Germinal center (tissue), 1 donor: ENCODE data around the gene SAMD10.
"Not testable (repeated sequence)": the region's sequence is repeated elsewhere in the genome, so short reads cannot be mapped to it uniquely, and the experiment has no call there.

Source experiments
- DNase-seq: peaks from one replicate; pipeline ENCODE4 v3.0.0; 2012; ENCODE audit warnings: mixed read lengths, low spot score

SAMD10 gene

GRCh38 chr20:63979557-63980316 is at the start of gene SAMD10:
SAMD10 (minus strand) TSS chr20:63979642; CDS start chr20:63979467, 175 bp downstream.
- DNase-seq, result peak; percentile 79

DNA sequence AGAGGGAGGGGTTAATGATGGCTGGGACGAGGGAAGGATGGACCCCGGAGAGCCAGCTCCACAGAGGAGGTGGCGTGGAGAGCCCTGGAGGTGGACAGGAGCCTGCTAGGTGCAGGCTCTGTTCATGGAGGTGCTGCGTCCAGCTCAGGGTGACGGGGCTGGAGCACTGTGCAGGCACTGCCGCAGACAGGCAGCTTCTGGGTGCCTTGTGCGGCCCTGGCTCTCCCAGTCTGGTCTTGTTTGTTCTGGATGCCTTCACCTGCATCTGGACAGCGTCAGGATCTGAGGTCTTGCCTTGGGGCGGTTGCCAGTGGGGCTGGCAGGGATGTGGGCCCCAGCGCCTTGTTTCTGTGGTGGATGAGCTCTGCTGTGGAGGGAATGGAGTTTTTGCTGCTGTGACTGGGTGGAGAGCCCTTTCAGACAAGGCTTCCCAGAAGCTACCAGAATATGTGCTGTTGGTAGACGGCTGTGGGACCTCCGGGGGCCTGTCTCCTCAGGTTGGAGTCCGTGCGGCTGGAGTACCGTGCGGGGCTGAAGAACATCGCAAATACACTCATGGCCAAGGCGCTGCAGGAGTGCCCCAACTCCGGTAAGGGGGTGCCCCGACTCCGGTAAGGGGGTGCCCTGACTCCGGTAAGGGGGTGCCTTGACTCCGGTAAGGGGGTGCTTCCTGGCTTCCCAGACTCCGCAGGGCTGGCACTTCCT is 48.7 kb upstream of the SAMD10 start:
- no peak for DNase-seq

DNA sequence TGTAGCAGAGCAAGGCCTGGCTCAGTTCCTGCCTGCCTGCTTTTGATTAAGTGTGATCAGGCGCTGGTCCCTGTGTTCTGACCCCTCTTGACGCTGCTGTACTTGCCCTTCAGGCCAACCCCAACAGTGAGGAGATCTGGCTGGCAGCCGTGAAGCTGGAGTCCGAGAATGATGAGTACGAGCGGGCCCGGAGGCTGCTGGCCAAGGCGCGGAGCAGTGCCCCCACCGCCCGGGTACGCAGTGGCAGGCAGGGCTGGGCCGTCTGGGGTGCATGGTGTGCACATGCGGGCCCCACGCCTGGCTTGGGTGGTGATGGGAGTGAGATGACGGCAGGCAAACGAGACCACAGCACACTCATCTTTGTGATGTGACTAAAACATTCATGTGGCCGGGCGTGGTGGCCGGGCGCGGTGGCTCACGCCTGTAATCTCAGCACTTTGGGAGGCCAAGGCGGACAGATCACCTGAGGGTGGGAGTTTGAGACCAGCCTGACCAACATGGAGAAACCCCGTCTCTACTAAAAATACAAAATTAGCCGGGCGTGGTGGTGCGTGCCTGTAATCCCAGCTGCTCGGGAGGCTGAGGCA is 46.5 kb upstream of the SAMD10 start:
- DNase-seq, result no peak

DNA sequence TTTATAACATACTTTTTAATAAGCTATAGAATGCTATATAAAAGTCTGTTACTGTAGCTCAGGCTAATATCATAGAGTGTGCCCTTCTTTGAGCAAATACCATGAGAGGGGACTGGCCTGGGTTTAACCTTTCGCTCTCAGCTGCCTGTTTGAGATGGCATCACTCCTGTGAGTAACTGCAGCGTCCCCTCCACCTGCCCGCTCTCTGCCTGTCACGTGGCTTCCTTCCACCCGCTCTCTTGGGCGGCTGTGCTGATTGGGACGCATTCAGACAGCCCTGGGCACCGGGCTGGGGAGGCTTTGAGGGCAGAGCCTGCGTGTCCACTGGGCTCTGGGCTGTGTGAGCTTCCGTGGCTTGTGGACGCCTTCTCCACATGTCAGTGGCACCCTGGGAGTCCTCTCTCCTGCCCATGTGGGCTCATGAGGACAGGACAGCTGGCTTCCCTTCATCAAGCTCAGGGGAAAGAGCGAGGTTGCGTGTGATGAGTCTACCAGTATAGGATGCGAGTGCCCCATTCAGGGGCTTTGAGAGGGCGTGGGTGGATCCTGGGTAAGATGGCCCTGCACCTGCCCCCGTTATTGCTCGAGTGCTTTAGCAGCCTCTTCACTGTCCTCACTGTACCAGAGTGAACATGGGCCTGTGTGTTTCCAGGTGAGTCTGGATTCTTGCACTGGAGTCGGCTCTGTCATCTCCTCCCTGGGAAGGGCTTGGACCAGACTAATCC is 45.8 kb upstream of the SAMD10 start:
- no peak for DNase-seq

DNA sequence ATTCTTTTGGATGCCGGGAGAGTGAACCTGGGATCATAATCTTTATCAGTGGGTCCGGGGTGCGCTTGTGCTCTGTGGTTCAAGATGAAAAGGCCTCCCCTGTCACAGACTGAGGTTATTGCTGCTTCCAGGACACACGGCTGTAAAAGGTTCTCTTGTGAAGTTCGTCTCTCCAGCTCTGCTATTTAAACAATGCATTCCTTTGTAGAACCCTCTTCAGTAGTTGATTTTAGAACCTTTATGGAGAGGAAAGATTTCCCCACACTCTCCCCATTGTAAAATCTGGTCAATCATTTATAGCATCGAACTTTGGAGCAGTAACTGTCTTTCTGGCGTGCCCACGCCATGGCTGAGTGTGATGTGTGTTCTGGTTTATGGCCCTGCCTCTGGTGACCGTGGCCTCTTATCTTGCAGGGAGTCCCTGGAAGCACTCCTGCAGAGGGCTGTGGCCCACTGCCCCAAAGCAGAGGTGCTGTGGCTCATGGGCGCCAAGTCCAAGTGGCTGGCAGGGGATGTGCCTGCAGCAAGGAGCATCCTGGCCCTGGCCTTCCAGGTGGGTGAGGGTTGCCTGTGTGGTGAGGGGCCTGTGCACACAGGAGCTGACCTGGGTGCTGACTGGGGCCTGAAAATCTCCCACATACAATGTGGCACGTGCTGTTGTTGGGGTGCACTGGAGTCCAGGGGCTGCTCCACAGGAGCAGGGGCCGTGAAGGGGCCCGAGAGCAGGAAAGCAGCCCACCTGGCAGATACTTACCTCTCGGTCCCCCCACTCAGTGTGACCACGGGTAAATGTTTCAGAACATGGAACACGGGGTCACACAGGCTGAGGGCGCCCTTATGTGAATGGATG is 44.9 kb upstream of the SAMD10 start:
- DNase-seq, result no peak

GRCh38 chr20:64023361-64024140 is 44.1 kb upstream of the SAMD10 start:
- no peak for DNase-seq

GRCh38 chr20:64022671-64023360 is 43.4 kb upstream of the SAMD10 start:
- no peak for DNase-seq

- DNase-seq, result no peak
These were observed 41.9 kb upstream of the SAMD10 start for GRCh38 chr20:64021124-64021975.

GRCh38 chr20:64015635-64016034 is 36.2 kb upstream of the SAMD10 start:
- DNase-seq, result no peak

DNA sequence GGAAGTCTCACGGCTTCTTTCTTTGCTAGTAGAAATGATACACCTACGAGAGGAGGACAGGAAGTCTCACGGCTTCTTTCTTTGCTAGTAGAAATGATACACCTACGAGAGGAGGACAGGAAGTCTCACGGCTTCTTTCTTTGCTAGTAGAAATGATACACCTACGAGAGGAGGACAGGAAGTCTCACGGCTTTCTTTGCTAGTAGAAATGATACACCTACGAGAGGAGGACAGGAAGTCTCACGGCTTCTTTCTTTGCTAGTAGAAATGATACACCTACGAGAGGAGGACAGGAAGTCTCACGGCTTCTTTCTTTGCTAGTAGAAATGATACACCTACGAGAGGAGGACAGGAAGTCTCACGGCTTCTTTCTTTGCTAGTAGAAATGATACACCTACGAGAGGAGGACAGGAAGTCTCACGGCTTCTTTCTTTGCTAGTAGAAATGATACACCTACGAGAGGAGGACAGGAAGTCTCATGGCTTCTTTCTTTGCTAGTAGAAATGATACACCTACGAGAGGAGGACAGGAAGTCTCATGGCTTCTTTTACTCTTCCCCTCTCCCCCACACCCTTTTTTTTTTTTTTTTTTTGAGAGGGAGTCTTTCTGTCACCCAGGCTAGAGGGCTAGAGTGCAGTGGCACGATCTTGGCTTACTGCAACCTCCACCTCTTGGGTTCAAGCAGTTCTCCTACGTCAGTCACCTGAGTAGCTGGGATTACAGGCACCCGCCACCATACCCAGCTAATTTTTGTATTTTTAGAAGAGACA is 33.1 kb upstream of the SAMD10 start:
- not testable (repeated sequence) for DNase-seq

DNA sequence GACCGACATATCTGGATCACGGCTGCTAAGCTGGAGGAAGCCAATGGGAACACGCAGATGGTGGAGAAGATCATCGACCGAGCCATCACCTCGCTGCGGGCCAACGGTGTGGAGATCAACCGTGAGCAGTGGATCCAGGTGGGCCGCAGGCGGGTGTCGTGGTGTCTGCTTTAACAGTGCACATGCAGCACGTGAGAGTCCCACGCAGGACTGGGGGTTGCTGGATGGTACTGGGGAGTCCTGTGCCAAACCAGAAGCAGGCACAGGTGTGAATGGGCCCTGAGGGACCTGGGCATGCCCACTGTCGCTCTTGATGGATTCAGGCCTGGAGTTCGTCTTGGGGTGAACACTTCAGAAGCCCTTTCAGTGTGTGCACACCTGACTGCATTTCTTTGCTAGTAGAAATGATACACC is 31.9 kb upstream of the SAMD10 start:
- no peak for DNase-seq

- DNase-seq, result no peak
These were observed 31.3 kb upstream of the SAMD10 start for GRCh38 chr20:64010711-64011237.

- DNase-seq, result no peak
These were observed 30.5 kb upstream of the SAMD10 start for GRCh38 chr20:64009811-64010387.

- DNase-seq, result no peak
These were observed 27.5 kb upstream of the SAMD10 start for GRCh38 chr20:64006902-64007301.

DNA sequence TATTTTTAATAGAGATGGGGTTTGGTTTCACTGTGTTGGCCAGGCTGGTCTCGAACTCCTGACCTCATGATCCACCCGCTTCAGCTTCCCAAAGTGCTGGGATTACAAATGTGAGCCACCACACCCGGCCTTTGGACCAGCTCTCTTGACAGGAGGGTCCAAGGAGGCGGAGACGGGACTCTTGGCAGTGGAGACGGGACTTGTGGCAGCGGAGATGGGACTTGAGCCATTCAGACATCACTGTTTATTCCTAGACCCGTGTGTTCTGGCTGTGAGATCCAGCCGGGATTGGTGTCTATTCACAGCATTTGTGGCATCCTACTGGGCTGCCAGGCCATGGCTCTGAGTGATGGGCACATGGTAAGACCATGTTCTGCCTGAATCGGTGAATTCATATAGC is 27.0 kb upstream of the SAMD10 start:
- no peak for DNase-seq

GRCh38 chr20:64005394-64005793 is 26.0 kb upstream of the SAMD10 start:
- DNase-seq, result no peak

GRCh38 chr20:64003960-64004725 is 24.7 kb upstream of the SAMD10 start:
- no peak for DNase-seq
